PC-9 (cell line): ENCODE results near the gene WDR5B.

Experiments
- CTCF ChIP-seq: fragments of 200-600 bp; sonication (generic); conservative IDR thresholded peaks from 2 replicates; pipeline ENCODE4 v1.6.1; 2017; ENCODE audit warnings: mixed run types, antibody characterized with exemption, mild to moderate bottlenecking, moderate library complexity
- EZH2 ChIP-seq: fragments of 200-600 bp; sonication (generic); IDR thresholded peaks from 2 replicates; pipeline ENCODE4 v1.8.0; 2017; ENCODE audit warnings: antibody characterized with exemption, low read depth

- TF ChIP-seq EZH2 (no peak), CTCF (no peak)
Observed at GRCh38 chr3:122396511-122396910, 19.4 kb downstream of the WDR5B start.
